Activated naive CD8-positive, alpha-beta T cell treated with anti-CD3 and anti-CD28 coated beads for 36 hours (primary cell): ENCODE measurements around the gene CHRNA3. TPM values are rescaled to one million over a fixed set of nuclear protein-coding genes. Genes with fewer than 3 reads are reported as not detected.

Source experiments
- DNase-seq: peaks from one replicate; pipeline ENCODE4 v3.0.0; 2021
- H3K27ac Mint-ChIP-seq: one replicate; pipeline ENCODE4 v1.8.0; 2022; ENCODE audit warnings: mild to moderate bottlenecking, moderate library complexity, mixed read lengths
- H3K27me3 Mint-ChIP-seq: one replicate; pipeline ENCODE4 v1.8.0; 2022; ENCODE audit warnings: mild to moderate bottlenecking, mixed read lengths
- H3K36me3 Mint-ChIP-seq: one replicate; pipeline ENCODE4 v1.8.0; 2021; ENCODE audit warnings: mild to moderate bottlenecking, mixed read lengths
- H3K4me1 Mint-ChIP-seq: one replicate; pipeline ENCODE4 v1.8.0; 2021; ENCODE audit warnings: mixed read lengths
- H3K4me3 Mint-ChIP-seq: one replicate; pipeline ENCODE4 v1.8.0; 2022; ENCODE audit warnings: mild to moderate bottlenecking, moderate library complexity, mixed read lengths
- H3K9me3 Mint-ChIP-seq: one replicate; pipeline ENCODE4 v1.8.0; 2022; ENCODE audit warnings: mixed read lengths
- total RNA-seq, 2 experiments: library from RNA; stranded (reverse); gene quantifications; one replicate each; pipeline ENCODE4 v1.2.3, GENCODE V29; 2021

The CHRNA3 gene
- not detected for total RNA-seq

DNA sequence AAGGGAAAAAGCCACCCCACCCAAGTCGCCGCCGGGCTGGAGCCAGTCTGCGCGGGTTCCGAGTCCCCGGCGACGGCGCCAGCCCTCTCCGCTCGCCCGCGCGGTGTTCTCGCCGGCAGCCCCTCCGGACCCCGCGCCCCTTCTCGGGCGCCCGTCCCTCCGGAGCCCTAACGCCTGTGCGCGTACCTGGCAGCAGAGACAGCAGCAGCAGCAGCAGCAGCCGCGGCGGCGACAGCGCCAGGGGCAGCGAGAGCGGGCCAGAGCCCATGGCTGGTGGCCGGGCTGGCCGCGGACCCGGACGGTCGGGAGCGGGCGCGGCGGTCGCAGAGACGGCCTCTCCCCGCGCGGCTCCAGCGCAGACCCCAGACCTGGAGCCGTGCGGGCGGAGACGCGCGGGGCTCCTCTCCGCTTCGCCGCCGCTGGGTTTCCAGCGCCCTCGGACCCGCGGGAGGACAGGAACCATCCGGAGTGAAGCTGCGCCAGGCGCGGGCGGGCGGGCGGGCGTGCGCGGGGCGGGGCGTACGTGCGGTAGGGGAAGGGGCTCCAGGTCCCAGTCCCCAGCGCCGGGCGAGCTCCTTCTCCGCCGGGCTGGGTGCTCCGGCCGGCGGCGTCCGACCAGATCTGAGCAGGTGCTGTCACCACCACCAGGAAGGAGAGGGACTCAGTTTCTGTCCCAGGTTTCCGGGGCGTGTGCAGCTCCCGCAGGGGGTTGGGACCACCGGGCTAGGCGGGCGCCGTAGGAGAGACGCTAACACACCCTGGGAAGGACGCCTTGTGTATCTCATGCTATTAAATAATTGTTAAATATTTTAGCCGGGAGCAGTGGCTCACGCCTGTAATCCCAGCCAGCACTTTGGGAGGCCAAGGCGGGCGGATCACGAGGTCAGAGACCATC, at the start of gene CHRNA3:
TSS of gene CHRNA3 (minus strand) at position 470 of the 895 bp plus-strand sequence. CDS start at position 268, 202 bp downstream.
- Mint-ChIP-seq H3K4me3 (peak within 1 kb of the TSS; percentile 29), H3K27ac (no peak within 1 kb of the TSS), H3K9me3 (no peaks in the 10 kb centered on the region), H3K4me1 (peaks cover 16% of the 10 kb centered on the region), H3K36me3 (no peaks in the 10 kb centered on the region), H3K27me3 (peaks cover 54% of the 10 kb centered on the region)
- no peak for DNase-seq

DNA sequence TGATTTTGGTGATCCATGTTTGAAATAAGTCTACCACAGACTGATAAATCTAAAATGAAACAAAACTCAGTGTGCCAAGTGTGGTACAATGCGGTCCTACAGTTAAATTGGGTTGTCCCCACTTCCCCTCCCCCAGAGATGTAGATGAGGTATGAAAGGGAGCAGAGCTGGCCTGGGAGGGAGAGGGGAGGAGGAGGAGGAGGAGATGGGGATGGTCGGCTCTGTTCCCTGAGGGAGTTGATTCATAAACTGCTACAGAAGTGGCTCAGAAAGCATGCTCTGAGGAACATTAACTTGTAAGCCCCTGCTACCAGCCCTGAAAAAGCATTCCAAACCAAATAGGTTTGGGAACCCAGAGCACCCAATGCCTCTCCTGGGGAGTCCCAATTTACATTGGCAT, 48.2 kb upstream of the CHRNA3 start:
- no peak overlapping the region for H3K27ac Mint-ChIP-seq
- peaks cover 4% of the 10 kb centered on the region for H3K27me3 Mint-ChIP-seq
- H3K36me3 Mint-ChIP-seq: no peaks in the 10 kb centered on the region
- H3K4me1 Mint-ChIP-seq: peaks cover 2% of the 10 kb centered on the region
- H3K9me3 Mint-ChIP-seq: no peaks in the 10 kb centered on the region
- no peak overlapping the region for H3K4me3 Mint-ChIP-seq
- DNase-seq: no peak

DNA sequence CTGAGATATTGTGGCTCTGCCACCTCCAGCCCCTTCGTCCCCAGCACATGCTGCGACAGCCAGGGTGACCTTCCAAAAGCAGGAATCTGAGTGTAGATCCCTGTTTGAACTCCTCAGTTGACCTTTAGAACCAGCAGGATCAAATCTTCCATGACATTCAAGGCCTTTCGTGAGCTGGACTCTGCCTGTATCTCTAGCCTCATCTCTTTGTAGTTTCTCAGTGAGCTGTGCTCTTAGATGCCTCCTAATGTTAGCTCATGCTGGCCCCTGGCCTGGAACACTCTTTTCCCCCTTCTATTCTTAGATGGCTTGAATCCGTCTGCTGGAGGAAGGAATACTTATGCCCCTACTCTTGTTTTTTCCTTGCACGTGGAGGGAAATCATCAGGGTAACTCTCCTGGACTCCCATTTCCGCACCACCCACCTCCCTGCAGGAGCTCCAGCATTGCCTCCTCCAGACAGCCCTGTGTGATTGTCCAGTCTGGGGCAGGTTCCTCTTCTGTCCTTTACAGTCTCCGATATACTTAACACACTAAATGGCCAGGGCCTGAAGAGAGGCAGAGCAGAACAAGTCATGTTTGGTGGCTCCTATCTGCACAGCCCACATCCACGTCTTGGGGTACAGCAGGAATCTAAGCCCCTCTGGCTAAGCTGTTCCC, 46.9 kb upstream of the CHRNA3 start:
- no peak overlapping the region for H3K27ac Mint-ChIP-seq
- no peak overlapping the region for H3K4me3 Mint-ChIP-seq
- no peaks in the 10 kb centered on the region for H3K36me3 Mint-ChIP-seq
- H3K9me3 Mint-ChIP-seq: no peaks in the 10 kb centered on the region
- peaks cover 4% of the 10 kb centered on the region for H3K27me3 Mint-ChIP-seq
- H3K4me1 Mint-ChIP-seq: peaks cover 2% of the 10 kb centered on the region
- no peak for DNase-seq

DNA sequence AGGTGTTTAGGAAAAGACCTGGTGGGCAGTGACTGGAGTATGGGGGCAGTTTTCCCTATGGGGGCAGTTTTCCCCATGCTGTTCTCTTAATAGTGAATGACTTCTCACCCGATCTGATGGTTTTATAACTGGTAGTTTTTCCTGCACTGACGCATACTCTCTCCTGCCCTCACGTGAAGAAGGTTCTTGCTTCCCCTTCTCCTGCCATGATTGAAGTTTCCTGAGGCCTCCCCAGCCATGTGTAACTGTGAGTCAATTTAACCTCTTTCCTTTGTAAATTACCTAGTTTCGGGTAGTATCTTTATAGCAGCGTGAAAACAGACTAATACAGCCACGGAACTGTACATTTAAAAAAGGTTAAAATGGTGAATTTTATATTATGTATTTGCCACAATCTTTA, 45.2 kb upstream of the CHRNA3 start:
- no peak for DNase-seq
- Mint-ChIP-seq H3K27ac (no peak overlapping the region), H3K9me3 (no peaks in the 10 kb centered on the region), H3K27me3 (peaks cover 4% of the 10 kb centered on the region), H3K36me3 (no peaks in the 10 kb centered on the region), H3K4me3 (no peak overlapping the region), H3K4me1 (peaks cover 2% of the 10 kb centered on the region)

DNA sequence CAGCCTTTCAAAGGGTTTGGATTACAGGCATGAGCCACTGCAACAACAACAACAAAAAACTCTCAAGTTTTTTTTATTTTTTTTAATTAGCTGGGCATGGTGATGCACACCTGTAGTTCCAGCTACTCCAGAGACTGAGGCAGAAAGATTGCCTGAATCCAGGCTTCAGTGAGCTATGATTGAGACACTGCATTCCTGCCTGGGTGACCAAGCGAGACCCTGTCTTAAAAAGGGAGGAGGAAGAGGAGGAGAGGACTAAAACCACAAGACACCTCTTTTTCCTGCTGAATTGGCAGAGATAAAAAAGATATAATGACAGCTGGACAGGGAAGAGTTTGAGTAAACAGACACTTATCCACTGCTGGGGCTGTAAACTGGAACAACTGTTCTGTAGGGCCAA, 42.9 kb upstream of the CHRNA3 start:
- DNase-seq: no peak
- Mint-ChIP-seq H3K27me3 (peaks cover 4% of the 10 kb centered on the region), H3K27ac (no peak overlapping the region), H3K4me1 (peaks cover 2% of the 10 kb centered on the region), H3K4me3 (no peak overlapping the region), H3K36me3 (no peaks in the 10 kb centered on the region), H3K9me3 (no peaks in the 10 kb centered on the region)

DNA sequence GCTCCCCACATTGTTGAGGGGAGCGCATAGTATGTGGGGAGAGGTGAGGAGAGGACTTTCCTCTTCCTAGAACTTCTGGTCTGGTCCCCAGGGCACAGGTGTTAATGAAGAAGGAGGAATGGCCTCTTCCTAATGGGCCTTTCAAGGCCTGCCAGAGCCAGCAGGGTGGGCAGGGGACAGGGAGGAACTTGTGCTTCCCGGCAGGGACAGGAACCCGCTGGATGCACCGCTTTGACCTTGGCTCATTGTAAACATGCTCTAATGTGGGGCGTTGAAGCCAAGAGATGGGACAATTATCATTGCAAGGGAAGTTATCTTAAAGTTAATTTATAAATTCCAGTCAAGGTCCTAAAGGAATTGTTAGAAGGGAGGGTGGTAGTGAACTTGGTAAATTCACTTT, 41.2 kb upstream of the CHRNA3 start:
- no peak for DNase-seq
- Mint-ChIP-seq H3K4me1 (peaks cover 2% of the 10 kb centered on the region), H3K9me3 (no peaks in the 10 kb centered on the region), H3K27me3 (no peaks in the 10 kb centered on the region), H3K27ac (no peak overlapping the region), H3K4me3 (no peak overlapping the region), H3K36me3 (no peaks in the 10 kb centered on the region)

DNA sequence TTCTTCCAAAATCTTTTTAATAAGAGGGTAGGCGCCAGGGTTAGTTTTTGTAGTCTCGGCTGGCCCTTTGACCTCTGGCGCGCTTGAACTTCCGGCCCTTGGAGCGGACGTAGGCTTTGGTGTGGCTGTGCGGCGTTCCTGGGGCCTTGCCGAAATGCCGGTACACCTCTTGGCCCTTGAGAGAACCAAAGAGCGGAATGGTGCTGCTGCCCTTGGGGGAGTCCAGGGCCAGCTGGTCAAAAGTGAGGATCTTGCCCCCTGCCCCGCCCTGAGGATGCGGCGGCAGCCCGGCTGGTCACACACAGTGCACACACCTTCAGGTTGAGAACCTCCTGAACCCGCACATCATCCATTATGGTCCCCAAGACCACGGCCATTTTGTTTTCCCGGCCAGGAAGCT, 40.2 kb upstream of the CHRNA3 start:
- Mint-ChIP-seq H3K36me3 (no peaks in the 10 kb centered on the region), H3K4me1 (peaks cover under 1% of the 10 kb centered on the region), H3K27ac (no peak overlapping the region), H3K27me3 (no peaks in the 10 kb centered on the region), H3K4me3 (no peak overlapping the region), H3K9me3 (no peaks in the 10 kb centered on the region)
- no peak for DNase-seq

DNA sequence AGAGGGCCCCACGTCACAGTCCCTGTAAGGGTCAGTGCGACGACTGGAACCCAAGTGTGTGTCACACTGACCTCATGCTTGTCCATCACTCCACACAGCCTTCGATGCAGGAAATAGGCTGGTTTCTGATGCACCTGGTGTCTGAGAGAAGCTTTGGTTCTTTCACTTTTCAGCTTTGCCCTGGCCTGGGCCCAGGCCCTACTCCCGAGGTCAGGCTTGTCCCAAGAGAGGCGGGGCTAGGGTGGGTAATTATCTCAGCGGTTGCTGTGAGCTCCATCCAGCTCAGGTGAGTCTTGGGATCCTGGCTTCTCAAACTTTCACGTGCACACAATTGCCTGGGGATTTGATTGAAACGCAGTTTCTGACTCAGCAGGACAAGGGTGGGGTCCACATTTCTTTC, 39.8 kb upstream of the CHRNA3 start:
- Mint-ChIP-seq H3K9me3 (no peaks in the 10 kb centered on the region), H3K27me3 (no peaks in the 10 kb centered on the region), H3K27ac (no peak overlapping the region), H3K4me3 (no peak overlapping the region), H3K4me1 (no peaks in the 10 kb centered on the region), H3K36me3 (no peaks in the 10 kb centered on the region)
- no peak for DNase-seq

DNA sequence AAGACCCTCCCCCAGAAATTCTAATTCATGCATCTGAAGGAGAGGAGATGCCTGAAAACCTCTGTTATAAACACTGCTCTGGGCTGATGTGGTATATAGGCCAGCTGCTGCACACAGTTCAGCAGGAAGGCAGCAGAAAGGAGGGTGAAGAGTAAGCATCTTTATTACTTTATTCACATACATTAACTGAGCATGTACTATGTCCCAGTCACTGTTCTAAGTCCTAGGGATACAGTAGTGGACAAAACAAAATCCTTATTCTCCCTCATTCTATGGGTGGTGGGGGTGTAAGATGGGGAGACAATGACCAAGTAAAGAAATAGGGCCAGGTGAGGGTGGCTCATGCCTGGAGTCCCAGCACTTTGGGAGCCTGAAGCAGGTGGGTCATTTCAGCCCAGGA, 38.0 kb upstream of the CHRNA3 start:
- H3K36me3 Mint-ChIP-seq: no peaks in the 10 kb centered on the region
- no peak overlapping the region for H3K4me3 Mint-ChIP-seq
- DNase-seq: no peak
- no peaks in the 10 kb centered on the region for H3K27me3 Mint-ChIP-seq
- H3K4me1 Mint-ChIP-seq: no peaks in the 10 kb centered on the region
- H3K27ac Mint-ChIP-seq: no peak overlapping the region
- H3K9me3 Mint-ChIP-seq: no peaks in the 10 kb centered on the region

DNA sequence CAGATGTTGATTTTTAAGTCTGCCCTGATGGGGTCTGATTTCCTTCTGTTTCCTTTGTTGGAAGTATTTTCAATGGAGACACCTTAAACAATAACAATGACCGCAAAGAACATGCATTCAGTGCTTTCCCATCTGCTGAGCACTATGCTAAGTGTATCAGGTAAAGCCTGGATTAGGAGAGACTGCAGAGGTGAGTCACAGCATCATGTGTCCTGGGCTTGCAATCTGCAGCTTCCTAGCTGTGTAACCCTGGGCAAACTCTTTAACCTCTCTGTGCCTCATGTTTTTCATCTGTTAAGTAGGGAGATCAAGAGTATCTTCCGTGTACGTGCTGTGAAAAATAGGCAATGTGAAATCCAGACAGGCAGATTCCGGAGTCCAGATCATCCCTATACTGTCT, 33.5 kb upstream of the CHRNA3 start:
- Mint-ChIP-seq H3K4me1 (no peaks in the 10 kb centered on the region), H3K27ac (no peak overlapping the region), H3K4me3 (no peak overlapping the region), H3K27me3 (no peaks in the 10 kb centered on the region), H3K36me3 (no peaks in the 10 kb centered on the region), H3K9me3 (no peaks in the 10 kb centered on the region)
- DNase-seq: no peak

DNA sequence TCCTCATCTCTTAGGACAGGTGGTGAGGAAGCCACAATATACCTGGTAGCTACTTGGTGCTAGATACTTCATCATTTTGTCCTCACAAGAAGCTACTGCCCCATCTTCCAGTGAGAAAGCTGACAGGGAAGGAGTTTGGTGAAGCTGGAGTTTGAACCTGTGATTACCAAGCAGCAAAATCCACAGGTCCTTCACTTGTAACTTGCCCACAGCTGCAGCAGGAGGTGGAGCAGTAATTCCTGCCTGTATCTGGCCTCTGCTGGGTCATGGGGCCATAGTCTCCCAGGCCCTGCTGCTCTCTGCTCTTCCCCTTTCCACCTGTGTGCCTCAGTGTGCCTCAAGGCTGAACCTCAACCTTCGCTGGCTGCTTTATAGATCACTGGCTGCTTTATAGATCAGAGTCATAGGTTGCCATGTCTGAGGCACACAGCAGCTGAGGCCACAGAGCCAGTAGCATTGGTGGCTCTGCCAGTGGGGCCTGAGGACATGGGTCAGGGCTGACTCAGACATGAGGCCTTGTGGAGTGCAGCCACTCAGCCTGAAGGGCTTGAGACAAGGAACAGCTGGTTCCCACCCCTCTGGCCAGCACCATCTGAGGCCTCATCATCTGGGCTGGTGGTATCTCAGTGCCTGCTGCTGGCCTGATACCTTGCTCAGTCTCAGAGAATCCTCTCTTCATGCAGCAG, 31.3 kb upstream of the CHRNA3 start:
- no peak for DNase-seq
- H3K9me3 Mint-ChIP-seq: no peaks in the 10 kb centered on the region
- H3K27me3 Mint-ChIP-seq: no peaks in the 10 kb centered on the region
- no peaks in the 10 kb centered on the region for H3K36me3 Mint-ChIP-seq
- H3K27ac Mint-ChIP-seq: no peak overlapping the region
- no peaks in the 10 kb centered on the region for H3K4me1 Mint-ChIP-seq
- no peak overlapping the region for H3K4me3 Mint-ChIP-seq

DNA sequence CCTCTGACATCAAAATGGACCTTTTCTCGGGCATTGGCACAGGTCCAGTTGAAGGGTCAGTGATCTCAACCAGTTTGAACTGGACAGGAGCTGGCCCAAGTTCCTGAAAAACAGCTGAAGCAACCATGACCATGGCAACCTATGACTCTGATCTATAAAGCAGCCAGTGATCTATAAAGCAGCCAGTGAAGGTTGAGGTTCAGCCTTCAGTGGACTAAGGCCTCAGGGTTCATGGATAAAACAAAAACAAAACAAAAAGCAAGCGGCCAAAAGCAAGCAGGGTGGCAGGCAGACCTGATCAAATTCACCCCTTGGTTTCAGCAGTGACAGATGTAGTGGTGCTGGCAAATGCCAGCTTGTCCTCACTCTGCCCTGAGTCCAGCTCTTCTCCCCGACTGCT, 30.2 kb upstream of the CHRNA3 start:
- no peak for DNase-seq
- no peaks in the 10 kb centered on the region for H3K27me3 Mint-ChIP-seq
- no peaks in the 10 kb centered on the region for H3K4me1 Mint-ChIP-seq
- no peak overlapping the region for H3K4me3 Mint-ChIP-seq
- no peak overlapping the region for H3K27ac Mint-ChIP-seq
- H3K9me3 Mint-ChIP-seq: no peaks in the 10 kb centered on the region
- H3K36me3 Mint-ChIP-seq: no peaks in the 10 kb centered on the region

DNA sequence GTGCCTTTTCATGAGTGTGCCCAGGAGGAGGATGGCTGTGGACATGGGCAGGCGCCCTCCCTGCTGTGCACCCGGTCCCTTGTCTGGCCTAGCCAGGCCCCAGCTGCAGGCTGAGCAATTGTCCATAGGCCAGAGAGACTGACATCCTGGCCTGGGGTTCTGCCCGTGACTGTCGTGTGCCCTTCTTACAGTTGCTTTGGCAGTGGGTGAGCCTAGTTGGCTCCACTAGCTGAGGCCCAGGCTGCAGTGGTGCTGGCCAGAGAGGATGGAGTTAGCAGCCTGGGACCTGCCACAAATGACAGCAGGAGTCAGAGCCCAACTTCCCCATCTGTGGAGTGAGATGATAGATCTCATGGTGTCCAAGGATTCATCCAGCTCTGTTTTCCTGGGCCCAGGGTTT, 29.2 kb upstream of the CHRNA3 start:
- no peak overlapping the region for H3K4me3 Mint-ChIP-seq
- H3K4me1 Mint-ChIP-seq: no peaks in the 10 kb centered on the region
- H3K27me3 Mint-ChIP-seq: no peaks in the 10 kb centered on the region
- no peaks in the 10 kb centered on the region for H3K9me3 Mint-ChIP-seq
- DNase-seq: no peak
- H3K27ac Mint-ChIP-seq: no peak overlapping the region
- no peaks in the 10 kb centered on the region for H3K36me3 Mint-ChIP-seq

DNA sequence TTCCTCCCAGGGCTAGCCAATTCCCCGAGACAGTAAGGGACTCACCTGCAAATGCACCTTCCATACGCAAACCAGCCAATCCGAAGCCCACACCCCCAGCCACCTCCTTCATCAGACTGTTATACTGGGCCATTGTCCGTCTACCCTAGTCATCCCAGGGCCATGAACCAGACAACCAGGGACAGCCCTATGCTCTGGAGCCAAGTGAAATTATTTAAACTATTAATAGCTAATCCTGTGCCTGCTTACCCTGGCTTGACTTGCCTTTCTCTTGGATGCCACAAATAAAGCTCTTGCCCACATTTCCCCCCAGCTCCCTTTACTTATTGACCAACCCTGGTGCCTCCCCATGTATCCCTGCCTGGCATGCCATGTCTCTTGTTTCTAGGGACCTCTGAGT, 24.2 kb upstream of the CHRNA3 start:
- Mint-ChIP-seq H3K27ac (no peak overlapping the region), H3K27me3 (no peaks in the 10 kb centered on the region), H3K36me3 (no peaks in the 10 kb centered on the region), H3K9me3 (no peaks in the 10 kb centered on the region), H3K4me3 (no peak overlapping the region), H3K4me1 (peaks cover 5% of the 10 kb centered on the region)
- no peak for DNase-seq

DNA sequence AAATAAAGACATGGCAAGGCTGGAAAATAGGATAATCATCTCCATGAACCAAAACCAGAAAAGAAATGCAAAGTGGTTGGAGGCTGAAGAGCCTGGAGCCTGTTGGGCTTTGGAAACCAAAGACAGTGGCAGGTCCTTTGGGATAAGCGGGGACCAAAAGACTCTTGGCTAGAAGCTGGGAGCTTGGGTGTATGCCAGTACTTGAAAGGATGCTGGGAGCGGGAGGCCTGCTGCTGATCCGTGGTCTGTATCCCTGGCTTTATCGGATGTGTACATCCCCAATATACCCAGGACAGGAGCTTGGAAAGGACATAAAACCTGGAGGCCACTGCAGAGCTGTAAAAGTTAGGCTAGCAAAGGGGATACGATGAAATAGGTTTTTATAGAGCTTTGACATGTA, 21.5 kb upstream of the CHRNA3 start:
- H3K27ac Mint-ChIP-seq: no peak overlapping the region
- peaks cover 7% of the 10 kb centered on the region for H3K27me3 Mint-ChIP-seq
- peaks cover 5% of the 10 kb centered on the region for H3K4me1 Mint-ChIP-seq
- no peak overlapping the region for H3K4me3 Mint-ChIP-seq
- no peaks in the 10 kb centered on the region for H3K9me3 Mint-ChIP-seq
- DNase-seq: no peak
- H3K36me3 Mint-ChIP-seq: no peaks in the 10 kb centered on the region
